Osteocyte (in vitro differentiated cells): ENCODE results near the gene SLC49A4. TPM values are rescaled to one million over a fixed set of nuclear protein-coding genes. Genes with fewer than 3 reads are reported as not detected.

Source experiments
- DNase-seq: peaks from one replicate; pipeline ENCODE4 v3.0.0; 2021; ENCODE audit warnings: mixed read lengths; ENCODE audit not compliant: unreplicated experiment; ENCODE audit errors: extremely low spot score
- H3K27ac Mint-ChIP-seq: one replicate; pipeline ENCODE4 v1.8.0; 2021; ENCODE audit warnings: mild to moderate bottlenecking, mixed read lengths; ENCODE audit not compliant: unreplicated experiment
- H3K27me3 Mint-ChIP-seq: one replicate; pipeline ENCODE4 v1.8.0; 2021; ENCODE audit warnings: mixed read lengths; ENCODE audit not compliant: unreplicated experiment
- H3K36me3 Mint-ChIP-seq: one replicate; pipeline ENCODE4 v1.8.0; 2021; ENCODE audit warnings: mixed read lengths; ENCODE audit not compliant: unreplicated experiment
- H3K4me1 Mint-ChIP-seq: one replicate; pipeline ENCODE4 v1.8.0; 2021; ENCODE audit warnings: mixed read lengths; ENCODE audit not compliant: unreplicated experiment
- H3K4me3 Mint-ChIP-seq: one replicate; pipeline ENCODE4 v1.8.0; 2021; ENCODE audit warnings: mild to moderate bottlenecking, moderate library complexity, mixed read lengths; ENCODE audit not compliant: unreplicated experiment
- H3K9me3 Mint-ChIP-seq: one replicate; pipeline ENCODE4 v1.8.0; 2021; ENCODE audit warnings: mixed read lengths; ENCODE audit not compliant: unreplicated experiment
- CTCF ChIP-seq: fragments of 200-600 bp; sonication (generic); IDR thresholded peaks from 2 replicates; pipeline ENCODE4 v1.5.0; 2021; ENCODE audit warnings: antibody characterized with exemption, mild to moderate bottlenecking, moderate library complexity
- total RNA-seq: library from RNA; stranded (reverse); gene quantifications from 2 replicates; pipeline ENCODE4 v1.2.1, GENCODE V29; 2021

Gene SLC49A4
- total RNA-seq, 1 donor from 2014 or later, result 16.3 TPM

GRCh38 chr3:122917412-122917811 is 122.5 kb downstream of the SLC49A4 start:
- no peaks in the 10 kb centered on the region for H3K36me3 Mint-ChIP-seq
- no peak for TF ChIP-seq CTCF

GRCh38 chr3:122918576-122919290 is 123.9 kb downstream of the SLC49A4 start:
- peaks cover 21% of the 10 kb centered on the region for H3K27me3 Mint-ChIP-seq
- no peak overlapping the region for H3K4me3 Mint-ChIP-seq
- H3K9me3 Mint-ChIP-seq, result no peaks in the 10 kb centered on the region
- DNase-seq, result no peak
- no peaks in the 10 kb centered on the region for H3K4me1 Mint-ChIP-seq
- H3K27ac Mint-ChIP-seq, result no peak overlapping the region
- H3K36me3 Mint-ChIP-seq, result no peaks in the 10 kb centered on the region
- TF ChIP-seq CTCF, result no peak

More at GRCh38 chr3:122917412-122917811, 122.5 kb downstream of the SLC49A4 start:
- H3K4me3 Mint-ChIP-seq, result no peak overlapping the region
- H3K9me3 Mint-ChIP-seq, result no peaks in the 10 kb centered on the region
- H3K27ac Mint-ChIP-seq, result no peak overlapping the region
- peaks cover 21% of the 10 kb centered on the region for H3K27me3 Mint-ChIP-seq
- no peak for DNase-seq
- H3K4me1 Mint-ChIP-seq, result no peaks in the 10 kb centered on the region

- no peaks in the 10 kb centered on the region for H3K36me3 Mint-ChIP-seq
- no peak for TF ChIP-seq CTCF
- H3K4me1 Mint-ChIP-seq, result no peaks in the 10 kb centered on the region
- no peak for DNase-seq
- peaks cover 21% of the 10 kb centered on the region for H3K27me3 Mint-ChIP-seq
- H3K9me3 Mint-ChIP-seq, result no peaks in the 10 kb centered on the region
- no peak overlapping the region for H3K27ac Mint-ChIP-seq
- no peak overlapping the region for H3K4me3 Mint-ChIP-seq
Measured at GRCh38 chr3:122919291-122919610, 124.4 kb downstream of the SLC49A4 start.

GRCh38 chr3:122920986-122921385 is 126.1 kb downstream of the SLC49A4 start:
- no peak overlapping the region for H3K27ac Mint-ChIP-seq
- no peaks in the 10 kb centered on the region for H3K9me3 Mint-ChIP-seq
- no peaks in the 10 kb centered on the region for H3K36me3 Mint-ChIP-seq
- no peak for DNase-seq
- no peak overlapping the region for H3K4me3 Mint-ChIP-seq
- H3K27me3 Mint-ChIP-seq, result peaks cover 18% of the 10 kb centered on the region
- H3K4me1 Mint-ChIP-seq, result no peaks in the 10 kb centered on the region
- TF ChIP-seq CTCF, result no peak

- Mint-ChIP-seq H3K4me1 (no peaks in the 10 kb centered on the region), H3K9me3 (no peaks in the 10 kb centered on the region), H3K4me3 (no peak overlapping the region), H3K36me3 (no peaks in the 10 kb centered on the region), H3K27ac (no peak overlapping the region), H3K27me3 (peaks cover 13% of the 10 kb centered on the region)
- DNase-seq, result no peak
- TF ChIP-seq CTCF, result no peak
Measured at GRCh38 chr3:122921791-122922651, 127.2 kb downstream of the SLC49A4 start.
